Mucosa of descending colon (tissue), 3 donors: ENCODE data around the gene PAGR1. TPM values are rescaled to one million over a fixed set of nuclear protein-coding genes. Genes with fewer than 3 reads are reported as not detected.
"Not testable (repeated sequence)": the region's sequence is repeated elsewhere in the genome, so short reads cannot be mapped to it uniquely, and the experiment has no call there.

Experiments used
- ATAC-seq: fragments of 200-7000 bp; cut with Tn5 transposase; one replicate; pipeline ENCODE4 v1.9.1; 2020; ENCODE audit warnings: mild to moderate bottlenecking, moderate library complexity
- DNase-seq, 3 donors: peaks; one replicate each; pipeline ENCODE4 v3.0.0-alpha.2; 2020
- H3K36me3 ChIP-seq: fragments of 200-600 bp; one replicate; pipeline ENCODE4 v1.8.0; 2021; ENCODE audit warnings: low read depth, mild to moderate bottlenecking
- H3K4me1 ChIP-seq: fragments of 200-600 bp; one replicate; pipeline ENCODE4 v1.8.0; 2021; ENCODE audit warnings: low read depth, mild to moderate bottlenecking
- H3K4me3 ChIP-seq: fragments of 200-600 bp; one replicate; pipeline ENCODE4 v1.8.0; 2021; ENCODE audit warnings: mild to moderate bottlenecking
- H3K9me3 ChIP-seq: fragments of 200-600 bp; one replicate; pipeline ENCODE4 v1.8.0; 2021; ENCODE audit warnings: mild to moderate bottlenecking
- CTCF ChIP-seq: fragments of 200-600 bp; IDR thresholded peaks from one replicate; pipeline ENCODE4 v1.8.0; 2022; ENCODE audit warnings: antibody characterized with exemption, mild to moderate bottlenecking
- intact Hi-C, 2 donors: fragments of 100-400 bp; cut with DNase I in 1 of 2; cut with micrococcal nuclease in 1 of 2; formaldehyde crosslinking; loops; one replicate each; pipeline versions ENCODE4 v1.11.0 to v1.11.1; 2022; cut with DNase I, micrococcal nuclease
- total RNA-seq, 3 donors: library from RNA; stranded (reverse); fragmentation: NEBNext Ultra II Directional in 2 of 3; extraction: Animal tissue kit (Norgen Biotek cat#: 25700) in 2 of 3; gene quantifications; one replicate each; pipeline versions ENCODE4 v1.2.1 to v1.2.4, GENCODE V29; 2021 to 2023
- donor health status: DM: no; HTN: no; CAD: no; lungs with moderate emphysema.
- donor health status: DM: no; HTN: no; CAD: no.
- donor health status: DM: no; HTN: yes; CAD: no.

Gene PAGR1
- total RNA-seq, 3 donors from 2014 or later: 15.6 to 25.1 (median 20.5) TPM

DNA sequence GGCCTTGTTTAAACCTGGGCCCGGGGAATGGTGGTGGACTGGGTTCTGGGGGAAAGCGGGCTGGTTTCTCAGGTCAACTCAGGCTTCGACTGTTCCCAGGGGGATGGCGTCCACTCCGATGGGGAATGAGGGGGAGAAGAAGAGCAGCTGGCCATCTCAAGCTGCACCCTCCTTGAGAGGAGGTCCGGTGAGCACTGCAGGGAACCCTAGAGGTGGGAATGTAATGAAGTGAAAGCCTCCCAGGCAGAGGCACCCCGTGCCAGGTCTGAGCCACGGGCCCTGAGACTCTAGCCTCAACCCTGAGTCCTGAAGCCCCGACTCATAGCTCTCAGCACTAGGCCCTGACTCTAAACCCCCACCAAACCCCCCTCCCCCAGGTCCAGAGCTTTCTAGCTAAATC lies 48.3 kb downstream of the PAGR1 start:
- intact Hi-C loops: no loop called here
- Histone ChIP-seq H3K4me3 (no peak overlapping the region), H3K36me3 (peaks cover 2% of the 10 kb centered on the region), H3K9me3 (no peaks in the 10 kb centered on the region), H3K4me1 (peaks cover 18% of the 10 kb centered on the region)
- no peak for DNase-seq
- ATAC-seq: no peak
- TF ChIP-seq CTCF: no peak

DNA sequence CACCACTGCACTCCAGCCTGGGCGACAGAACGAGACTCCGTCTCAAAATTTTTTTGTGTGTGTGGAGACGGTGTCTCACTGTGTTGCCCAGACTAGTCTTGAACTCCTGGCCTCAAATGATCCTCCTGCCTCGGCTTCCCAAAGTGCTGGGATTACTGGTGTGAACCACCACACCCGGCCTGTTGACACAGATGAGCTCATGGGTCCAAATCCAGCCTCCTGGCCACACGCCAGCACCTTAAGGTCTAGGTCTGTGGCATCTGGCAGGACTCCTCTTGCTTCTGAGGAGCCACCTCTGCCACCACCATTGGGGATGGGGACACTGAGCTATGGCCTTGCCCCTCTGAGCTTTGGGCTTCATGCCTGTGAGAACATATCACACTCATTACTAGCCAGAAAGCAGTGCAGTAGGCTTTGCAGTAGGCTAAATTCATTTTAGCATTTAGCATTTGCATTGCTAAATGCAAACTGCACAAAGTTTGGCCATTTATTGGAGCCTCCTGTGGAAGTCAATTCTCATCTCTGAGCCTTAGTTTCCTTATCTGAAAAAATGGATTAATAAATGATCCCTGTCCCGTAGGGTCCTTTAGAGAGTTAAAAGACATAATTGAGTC lies 52.6 kb downstream of the PAGR1 start:
- Histone ChIP-seq H3K4me3 (no peak overlapping the region), H3K9me3 (no peaks in the 10 kb centered on the region), H3K4me1 (no peaks in the 10 kb centered on the region), H3K36me3 (no peaks in the 10 kb centered on the region)
- intact Hi-C loops: no loop called here
- ATAC-seq: no peak
- TF ChIP-seq CTCF: no peak
- DNase-seq: no peak

DNA sequence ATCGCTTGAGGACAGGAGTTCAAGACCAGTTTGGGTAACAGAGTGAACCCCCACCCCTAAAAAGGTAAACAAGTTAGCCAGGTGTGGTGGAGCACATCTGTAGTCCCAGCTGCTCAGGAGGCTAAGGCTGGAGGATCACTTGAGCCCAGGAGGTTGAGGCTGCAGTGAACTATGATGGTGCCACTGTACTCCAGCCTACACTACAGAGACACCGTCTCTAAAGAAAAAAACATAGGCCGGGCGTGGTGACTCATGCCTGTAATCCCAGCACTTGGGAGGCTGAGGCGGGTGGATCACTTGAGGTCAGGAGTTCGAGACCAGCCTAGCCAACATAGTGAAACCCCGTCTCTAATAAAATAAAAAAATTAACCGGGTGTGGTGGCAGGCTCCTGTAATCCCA lies 53.1 kb downstream of the PAGR1 start:
- H3K9me3 ChIP-seq, H3K4me1 ChIP-seq, ATAC-seq, H3K4me3 ChIP-seq, intact Hi-C loops, H3K36me3 ChIP-seq, DNase-seq: not testable (repeated sequence)

Other genes starting within 250 kb of the PAGR1 start
- gene SPN, start 152.9 kb upstream of the PAGR1 start, total RNA-seq: 1 to 10 TPM; 4.4 to 6.0 (median 4.5) TPM
- 10 to 100 TPM; 25.3 to 54.6 (median 25.4) TPM for gene QPRT, start 137.0 kb upstream of the PAGR1 start, total RNA-seq
- 1 to 10 TPM; 1.6 to 3.4 (median 1.7) TPM for gene C16orf54, start 70.2 kb upstream of the PAGR1 start, total RNA-seq
- gene ZG16, start 37.9 kb upstream of the PAGR1 start, total RNA-seq: 100 to 1,000 TPM; 196 to 671 (median 551) TPM
- 10 to 100 TPM; 24.7 to 56.2 (median 53.0) TPM for gene KIF22, start 25.4 kb upstream of the PAGR1 start, total RNA-seq
- 100 to 1,000 TPM; 224 to 415 (median 225) TPM for gene MAZ, start 9.6 kb upstream of the PAGR1 start, total RNA-seq
- gene PRRT2, start 4.0 kb upstream of the PAGR1 start, total RNA-seq: 10 to 100 TPM in 1 of 3 donors, under 1 TPM in 2; 0.81 to 15.2 (median 0.94) TPM
- 100 to 1,000 TPM; 307 to 552 (median 529) TPM for gene MVP, start 4.3 kb downstream of the PAGR1 start, total RNA-seq
- gene CDIPT, start 47.1 kb downstream of the PAGR1 start, total RNA-seq: 100 to 1,000 TPM in 1 of 3 donors, 10 to 100 TPM in 2; 53.1 to 102 (median 90.5) TPM
- 1 to 10 TPM; 6.1 to 9.6 (median 7.0) TPM for gene SEZ6L2, start 83.4 kb downstream of the PAGR1 start, total RNA-seq
- gene ASPHD1, start 84.3 kb downstream of the PAGR1 start, total RNA-seq: 1 to 10 TPM; 1.6 to 1.9 (median 1.8) TPM
- 10 to 100 TPM; 22.2 to 25.8 (median 22.9) TPM for gene KCTD13, start 110.1 kb downstream of the PAGR1 start, total RNA-seq
- gene TMEM219, start 145.9 kb downstream of the PAGR1 start, total RNA-seq: 100 to 1,000 TPM; 116 to 209 (median 130) TPM
- 10 to 100 TPM; 46.6 to 53.4 (median 50.5) TPM for gene TAOK2, start 157.7 kb downstream of the PAGR1 start, total RNA-seq
- 10 to 100 TPM; 11.3 to 21.3 (median 11.9) TPM for gene HIRIP3, start 179.5 kb downstream of the PAGR1 start, total RNA-seq
- gene INO80E, start 180.1 kb downstream of the PAGR1 start, total RNA-seq: 10 to 100 TPM; 71.2 to 79.5 (median 78.4) TPM
- gene DOC2A, start 194.9 kb downstream of the PAGR1 start, total RNA-seq: 10 to 100 TPM in 1 of 3 donors, 1 to 10 TPM in 2; 5.2 to 16.8 (median 7.5) TPM
- gene C16orf92, start 207.0 kb downstream of the PAGR1 start, total RNA-seq: not detected
- under 1 TPM in 2 of 3 donors, not detected in 1; 0.38 to 0.46 TPM for gene TLCD3B, start 215.1 kb downstream of the PAGR1 start, total RNA-seq
- 1,000 to 10,000 TPM; 1,235 to 2,016 (median 1,778) TPM for gene ALDOA, start 249.6 kb downstream of the PAGR1 start, total RNA-seq